RCC 7860 (cell line): ENCODE measurements around the gene RFPL3.
"Not testable (repeated sequence)": the region's sequence is repeated elsewhere in the genome, so short reads cannot be mapped to it uniquely, and the experiment has no call there.

Experiments used
- DNase-seq: peaks from one replicate; pipeline ENCODE4 v3.0.0-alpha.2; 2015; ENCODE audit warnings: low spot score
- FAIRE-seq: peaks from 2 replicates; lab custom pipeline; 2012; peaks lifted over from hg19 to GRCh38; lab: Jason Lieb, UNC

RFPL3 gene

DNA sequence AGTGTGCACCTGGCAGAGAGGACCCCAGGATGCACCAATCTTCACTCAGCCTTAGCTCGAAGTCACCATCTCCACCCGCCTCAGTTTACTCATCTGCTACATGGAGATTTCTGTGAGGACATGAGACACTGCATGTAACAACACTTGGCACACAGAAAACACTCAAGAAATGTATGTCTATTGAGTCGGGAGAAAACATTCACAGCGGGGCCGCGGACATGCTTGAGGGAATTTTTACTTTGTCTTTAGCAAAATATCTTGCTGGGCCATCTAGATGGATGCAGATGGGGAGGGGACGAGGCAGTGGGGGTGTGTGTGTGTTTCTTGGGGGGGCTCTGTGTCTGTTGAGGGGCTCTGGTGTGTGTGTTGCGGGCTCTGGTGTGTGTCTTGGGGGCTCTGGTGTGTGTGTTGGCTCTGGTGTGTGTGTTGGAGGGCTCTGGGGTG lies 28.4 kb upstream of the RFPL3 start:
- DNase-seq (no peak), FAIRE-seq (no peak)

DNA sequence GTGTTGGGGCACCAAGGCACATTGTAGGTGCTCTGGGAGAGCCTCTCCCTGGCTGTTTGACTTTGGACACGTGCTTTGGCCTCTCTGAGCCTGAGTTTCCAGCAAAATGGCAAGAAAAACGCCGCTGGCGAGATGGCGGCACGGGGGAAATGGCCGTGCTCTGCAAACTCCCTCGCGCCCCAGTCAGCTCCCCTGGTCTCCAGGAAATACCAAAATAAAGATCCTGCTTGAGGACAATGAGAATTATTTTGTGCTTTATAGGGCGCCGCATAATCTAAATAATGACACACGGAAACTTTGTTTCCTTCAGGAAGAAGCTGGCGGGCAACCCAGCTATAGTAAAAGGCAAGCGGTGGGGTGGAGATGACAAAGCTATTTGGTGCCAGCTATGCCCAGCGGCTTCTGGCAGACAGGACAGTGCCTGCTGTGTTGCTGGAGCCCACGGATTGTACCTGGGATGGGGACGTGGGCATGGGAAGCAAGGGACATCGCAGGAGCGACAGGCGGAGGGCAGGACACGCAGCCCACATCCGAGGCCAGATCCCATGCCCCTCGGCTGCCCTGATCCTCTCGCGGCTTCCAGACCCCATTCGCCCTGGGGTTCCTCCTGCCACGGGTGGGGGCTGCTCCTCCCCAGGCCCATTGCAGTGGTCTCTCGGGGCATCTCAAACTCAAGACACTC lies 26.3 kb upstream of the RFPL3 start:
- no peak for DNase-seq
- FAIRE-seq, result no peak

DNA sequence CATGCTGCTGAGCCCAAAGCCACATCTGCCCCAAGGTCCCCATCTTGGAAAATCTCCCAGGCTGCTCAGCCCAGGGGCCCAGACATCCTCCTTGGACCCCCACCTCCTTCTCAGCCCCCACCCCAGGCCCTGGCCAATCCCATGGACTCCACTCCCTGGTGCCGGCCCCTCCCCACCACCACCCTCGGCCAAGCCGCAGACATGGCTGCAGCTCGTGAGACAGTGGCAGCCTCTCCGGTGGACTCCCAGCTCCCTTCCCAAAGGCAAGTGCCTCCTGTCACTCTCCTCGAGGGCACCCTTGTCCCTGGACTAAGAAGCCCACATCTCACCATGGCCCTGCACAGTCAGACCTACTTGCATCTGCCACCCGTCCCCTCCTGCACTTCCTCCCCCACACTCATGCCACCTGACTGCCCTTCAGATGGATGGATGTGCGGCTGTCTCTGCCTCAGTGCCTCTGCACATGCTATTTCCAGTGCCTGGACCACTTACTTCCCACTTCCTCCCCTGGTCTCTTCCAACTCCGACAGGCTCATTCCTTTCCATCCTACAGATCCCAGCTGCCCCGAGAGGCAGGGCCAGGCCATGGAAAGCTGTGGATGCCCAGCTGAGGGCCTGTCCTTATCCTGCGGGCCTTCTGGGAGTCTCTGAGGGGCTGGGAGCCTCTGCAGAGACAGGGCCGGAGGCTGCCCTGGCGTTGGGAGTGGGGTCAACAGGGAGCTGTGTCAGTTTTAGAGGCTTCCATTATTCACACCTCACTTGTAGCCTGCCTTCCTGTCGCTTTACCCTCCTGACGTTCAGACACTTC lies 25.5 kb upstream of the RFPL3 start:
- DNase-seq (no peak), FAIRE-seq (no peak)

DNA sequence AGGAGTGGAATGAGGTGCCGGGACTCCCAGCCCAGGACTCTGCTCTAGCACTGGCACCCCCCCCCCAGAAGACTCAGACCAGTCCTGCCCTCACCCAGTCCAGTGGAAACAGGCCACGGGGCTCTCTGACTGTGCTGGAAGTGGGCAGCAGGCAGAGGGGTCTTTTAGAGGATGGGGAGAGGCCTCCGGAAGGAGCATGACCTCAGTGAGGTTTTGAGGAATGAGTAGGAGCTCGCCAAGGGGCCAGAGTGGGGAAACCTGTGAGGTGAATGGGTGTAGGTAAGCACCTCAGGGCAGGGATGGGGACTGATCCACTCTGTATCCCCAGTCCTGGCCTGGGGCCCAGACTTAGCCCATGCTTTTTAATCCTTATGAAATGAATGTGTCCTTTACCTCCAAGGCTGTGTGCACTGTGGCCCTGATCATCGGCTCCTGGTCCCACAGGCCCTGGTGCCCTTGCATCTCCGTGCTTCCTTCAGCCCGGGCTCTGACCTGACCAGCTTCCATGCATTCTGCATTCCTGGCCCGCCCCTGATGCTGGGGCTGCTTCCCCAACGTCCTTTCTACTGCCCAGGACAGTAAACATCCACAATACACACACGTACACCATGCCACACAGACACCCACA lies 24.4 kb upstream of the RFPL3 start:
- no peak for FAIRE-seq
- no peak for DNase-seq

DNA sequence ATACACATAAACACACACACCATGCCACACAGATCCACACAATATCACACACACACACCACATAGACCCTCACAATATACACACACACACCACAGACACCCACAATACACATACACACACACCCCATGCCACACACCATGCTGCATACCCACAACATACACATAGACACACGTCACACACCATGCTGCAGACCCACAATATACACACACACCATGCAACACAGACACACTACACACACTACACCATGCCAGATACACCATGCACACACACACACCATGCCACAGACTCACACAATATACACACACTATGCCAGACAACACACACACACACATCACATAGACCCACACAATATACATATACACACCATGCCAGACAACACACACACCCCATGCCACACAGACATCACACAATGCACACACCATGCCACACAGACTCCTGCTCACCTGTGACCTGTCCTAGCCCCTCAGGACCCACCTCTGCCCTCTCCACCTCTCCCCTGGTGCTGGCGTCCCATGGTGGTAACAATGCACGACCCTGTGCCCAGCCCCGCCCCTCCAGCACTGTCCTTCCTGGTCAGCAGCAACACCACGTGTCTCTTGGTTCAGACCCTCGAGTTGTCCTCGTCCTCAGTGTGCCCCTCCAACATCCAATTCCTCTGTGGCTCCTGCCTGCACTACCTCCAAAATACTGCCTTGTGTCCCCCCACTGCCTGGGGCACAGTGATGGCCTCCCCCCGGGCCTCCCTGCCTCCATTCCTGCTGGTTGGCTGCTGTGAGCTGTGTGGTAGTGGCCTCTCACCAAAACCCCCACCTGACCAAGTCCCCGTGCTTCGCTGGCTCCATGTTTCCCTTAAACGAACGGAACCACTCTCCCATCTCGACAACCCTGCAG lies 23.7 kb upstream of the RFPL3 start:
- DNase-seq (no peak), FAIRE-seq (no peak)

DNA sequence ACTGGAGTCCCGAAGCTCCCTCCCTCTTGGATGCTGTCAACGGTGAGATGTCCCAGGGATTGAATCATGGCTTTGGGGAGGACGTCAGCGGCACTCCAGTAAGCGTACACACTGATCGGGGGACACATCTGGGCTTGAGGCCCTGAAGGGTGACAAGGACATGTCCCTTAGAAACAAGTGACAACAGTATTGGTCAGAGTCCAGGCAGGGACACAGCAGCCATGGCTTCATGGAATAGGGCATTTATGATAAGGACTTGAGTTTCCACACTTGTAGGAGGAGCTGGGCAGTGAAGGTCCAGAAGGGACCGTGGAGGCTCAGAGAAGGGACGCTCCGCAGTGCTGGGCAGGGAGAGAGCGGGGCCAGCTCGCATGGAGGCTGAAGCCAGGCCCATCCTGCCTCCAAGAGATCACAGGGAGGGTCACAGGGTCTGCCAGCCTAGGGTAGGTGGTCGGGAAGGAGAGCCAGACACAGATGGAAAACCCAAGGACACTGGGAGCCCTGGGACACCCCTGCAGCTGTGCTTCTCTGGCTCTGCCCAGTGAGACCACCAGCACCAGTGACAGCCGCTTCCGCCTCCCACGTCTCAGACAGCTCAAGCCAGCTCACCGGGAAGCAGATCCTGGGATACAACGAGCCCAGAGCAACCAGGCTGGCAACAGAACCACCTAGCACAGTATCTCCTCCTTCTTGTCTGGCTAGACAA lies 22.9 kb upstream of the RFPL3 start:
- no peak for FAIRE-seq
- no peak for DNase-seq

DNA sequence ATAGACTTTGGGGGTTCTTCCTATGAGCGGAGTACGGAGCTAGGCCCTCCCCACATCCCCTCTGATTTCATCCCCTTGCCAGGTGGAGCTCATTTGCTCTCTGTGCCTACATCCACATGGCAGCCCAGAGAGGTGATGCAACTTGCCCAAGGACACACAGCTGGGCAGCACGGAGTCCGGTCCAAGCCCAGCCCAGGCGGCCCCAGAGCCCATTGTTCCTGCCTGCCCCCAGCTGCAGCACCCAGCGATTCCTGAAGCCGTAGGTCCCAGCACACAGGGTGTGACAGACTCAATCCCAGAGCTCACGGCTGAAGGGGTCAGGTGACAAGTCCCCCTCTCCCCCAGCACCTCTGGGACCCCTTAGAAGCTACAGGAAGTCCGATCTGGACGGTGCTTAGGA lies 22.2 kb upstream of the RFPL3 start:
- no peak for DNase-seq
- FAIRE-seq, result no peak

DNA sequence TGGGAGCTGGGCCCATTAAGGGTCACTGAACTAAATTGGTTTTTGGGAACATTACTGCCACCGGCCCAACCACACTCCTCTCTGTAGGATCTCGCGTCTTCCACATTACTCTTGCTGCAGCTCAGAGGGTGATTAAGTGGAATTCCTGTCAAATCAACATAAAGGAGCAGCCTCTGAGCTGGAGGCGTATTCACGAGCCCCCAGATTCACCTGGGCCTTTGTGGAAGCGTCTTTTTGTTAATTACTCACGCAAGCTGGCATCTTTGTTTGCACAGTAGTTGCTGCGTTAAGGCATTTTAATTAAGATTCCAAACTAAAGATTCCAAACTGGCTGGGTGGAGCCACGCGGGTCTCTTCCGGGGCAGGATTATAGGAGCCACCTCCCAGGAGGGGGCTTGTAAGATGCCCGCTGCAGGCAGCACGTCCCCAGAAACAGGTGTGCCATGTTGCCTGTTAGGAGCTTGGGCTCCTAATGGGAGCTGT lies 21.5 kb upstream of the RFPL3 start:
- DNase-seq (no peak), FAIRE-seq (no peak)

DNA sequence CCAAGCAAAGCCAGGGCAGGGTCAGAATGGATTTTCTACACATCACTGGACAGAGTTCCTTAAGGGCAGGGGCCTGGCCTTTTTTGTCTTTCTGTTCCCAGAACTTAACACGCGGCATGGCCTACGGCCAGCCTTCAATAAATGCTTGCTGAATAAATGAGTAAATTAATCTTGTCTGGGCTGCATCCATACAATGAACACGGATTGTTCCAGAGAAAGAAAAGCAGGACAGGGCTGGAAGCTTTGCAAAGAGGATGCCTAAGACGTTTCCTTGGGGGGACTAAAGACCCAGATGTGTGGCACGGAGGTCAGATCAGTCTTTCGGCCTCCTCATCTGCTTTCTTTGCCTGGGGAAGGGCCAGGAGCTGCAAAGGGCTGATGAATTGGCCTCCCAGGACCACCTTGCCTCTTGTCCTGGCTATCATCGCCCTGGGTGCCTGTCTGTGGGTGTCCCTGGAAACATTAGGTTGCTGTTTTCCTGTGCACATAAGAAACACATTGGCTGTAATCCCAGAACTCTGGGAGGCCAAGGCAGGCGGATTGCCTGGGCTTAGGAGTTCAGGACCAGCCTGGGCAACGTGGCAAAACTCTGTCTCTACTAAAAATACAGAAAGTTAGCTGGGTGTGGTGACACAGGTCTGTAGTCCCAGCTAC lies 20.8 kb upstream of the RFPL3 start:
- no peak for FAIRE-seq
- DNase-seq, result no peak

DNA sequence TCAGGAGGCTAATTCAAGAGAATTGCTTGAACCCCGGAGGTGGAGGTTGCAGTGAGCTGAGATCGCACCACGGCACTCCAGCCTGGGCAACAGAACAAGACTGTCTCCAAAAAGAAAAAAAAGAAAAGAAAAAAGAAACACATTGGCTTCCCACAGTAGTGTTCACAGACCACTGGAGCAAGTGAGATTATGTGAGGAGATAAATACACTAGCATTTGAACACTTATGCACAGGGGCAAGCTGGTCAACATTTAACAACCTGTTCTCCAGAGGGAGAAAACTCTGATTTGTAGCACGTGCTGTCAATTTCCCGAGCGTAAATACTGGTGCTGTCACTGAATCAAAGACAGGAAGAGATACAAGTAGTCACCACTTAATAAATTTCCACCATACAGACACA lies 20.2 kb upstream of the RFPL3 start:
- FAIRE-seq, DNase-seq: not testable (repeated sequence)

DNA sequence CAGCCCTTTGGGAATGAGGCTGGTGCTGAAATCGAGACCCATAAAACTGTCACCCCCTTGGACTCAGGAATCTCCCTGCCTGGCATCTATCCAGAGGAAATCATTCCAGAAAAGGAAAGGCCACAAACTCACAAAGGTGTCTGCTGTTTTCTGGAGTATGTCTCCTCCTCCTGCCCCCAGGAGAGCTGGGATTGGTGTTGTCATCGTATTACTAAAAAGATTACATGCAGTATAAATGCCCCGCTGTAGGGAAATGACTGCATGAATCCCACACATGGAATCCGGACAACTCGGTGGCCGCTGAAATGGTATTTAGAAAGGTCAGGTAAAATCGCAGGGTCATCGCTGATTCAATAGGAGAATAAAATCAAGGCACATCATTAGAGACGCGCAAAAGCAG lies 18.9 kb upstream of the RFPL3 start:
- DNase-seq (no peak), FAIRE-seq (no peak)

DNA sequence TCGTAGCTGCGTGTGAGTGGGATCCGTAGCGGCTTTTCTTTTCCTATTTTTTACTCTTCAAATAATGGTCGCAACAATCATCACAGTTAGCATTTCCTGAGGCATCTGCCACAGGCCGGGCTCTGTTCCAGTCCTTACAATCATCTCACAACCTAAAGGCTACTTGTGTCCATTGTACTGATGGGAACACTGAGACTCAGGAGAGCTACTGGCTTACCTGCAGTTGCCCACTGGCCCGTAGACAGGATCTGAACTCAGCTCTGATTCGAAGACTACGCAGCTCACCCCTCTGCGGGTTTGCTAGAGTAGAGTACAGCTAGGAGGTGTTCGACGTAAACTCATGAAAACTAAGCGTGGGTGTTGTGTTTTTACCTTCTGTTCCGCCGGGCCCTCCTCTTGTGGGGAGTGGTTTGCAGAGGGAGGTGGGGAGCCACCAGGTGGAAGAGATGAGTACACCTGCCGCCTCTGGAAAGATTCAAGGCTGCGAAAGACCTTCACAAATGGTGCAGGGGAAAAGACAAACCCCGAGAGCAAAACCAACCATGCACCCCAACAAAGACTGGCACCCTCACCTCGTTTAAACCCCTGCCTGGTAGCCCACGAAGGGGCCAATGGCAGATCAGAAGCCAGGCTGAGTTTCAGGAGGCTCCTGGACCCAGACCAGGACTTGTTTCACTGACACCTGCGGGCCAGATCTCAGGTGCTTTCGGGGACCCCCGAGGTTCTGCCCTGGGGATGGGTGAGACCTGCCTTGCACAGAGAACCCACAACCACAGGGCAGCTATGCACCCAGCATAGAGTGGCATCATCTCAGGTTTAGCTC lies 18.3 kb upstream of the RFPL3 start:
- no peak for FAIRE-seq
- DNase-seq, result no peak

DNA sequence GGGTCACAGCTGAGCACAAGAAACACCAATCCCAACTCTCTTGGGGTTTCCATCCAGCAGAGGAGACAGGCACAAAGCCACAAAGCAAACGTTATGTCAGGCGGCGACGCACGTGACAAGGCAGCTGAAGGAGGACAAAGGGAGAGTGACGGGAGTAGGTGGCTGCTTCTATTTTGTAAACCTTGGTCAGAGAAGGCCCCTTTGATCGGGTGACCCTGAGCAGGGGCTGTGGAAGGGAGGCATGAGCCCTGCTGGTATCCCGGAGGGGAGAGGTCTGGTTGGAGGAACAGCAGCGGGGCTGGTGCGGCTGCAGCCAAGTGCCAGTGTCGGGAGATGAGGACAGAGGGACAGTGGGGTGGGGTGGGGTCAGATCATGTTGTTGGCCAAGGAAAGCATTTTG lies 17.3 kb upstream of the RFPL3 start:
- no peak for DNase-seq

DNA sequence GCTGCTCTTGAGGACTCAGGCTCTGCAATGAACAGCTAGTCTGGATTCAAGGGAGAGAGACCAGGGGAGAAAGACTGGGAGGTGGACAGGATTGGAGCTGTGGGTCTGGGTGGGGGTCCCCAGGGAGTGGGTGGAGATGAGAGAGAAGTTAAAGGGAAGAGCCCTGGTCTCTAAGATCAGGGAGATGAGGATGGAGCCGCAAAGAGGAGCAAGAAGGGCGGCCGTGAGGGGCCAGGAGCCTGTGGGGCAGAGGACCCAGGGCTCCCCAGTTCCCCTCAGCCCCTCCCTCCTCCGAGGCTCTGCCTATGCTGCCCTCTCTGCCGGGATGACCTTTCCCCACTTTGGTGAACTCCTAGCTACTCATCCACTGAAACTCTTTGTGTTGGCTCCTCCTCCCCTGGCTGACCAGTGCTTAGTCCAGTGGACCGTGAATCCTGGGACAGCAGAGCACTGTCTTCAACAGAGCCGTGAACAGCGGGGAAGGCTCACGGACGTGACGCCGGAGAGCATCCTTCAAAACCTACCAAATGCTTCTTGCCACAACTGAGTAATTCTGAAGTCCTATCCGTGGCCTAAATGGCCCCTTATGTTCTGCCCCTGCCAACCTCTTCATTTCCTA lies 16.4 kb upstream of the RFPL3 start:
- DNase-seq (peak; percentile 58), FAIRE-seq (peak; percentile 81)

More for the DNA sequence above, 17.3 kb upstream of the RFPL3 start:
- no peak for FAIRE-seq

DNA sequence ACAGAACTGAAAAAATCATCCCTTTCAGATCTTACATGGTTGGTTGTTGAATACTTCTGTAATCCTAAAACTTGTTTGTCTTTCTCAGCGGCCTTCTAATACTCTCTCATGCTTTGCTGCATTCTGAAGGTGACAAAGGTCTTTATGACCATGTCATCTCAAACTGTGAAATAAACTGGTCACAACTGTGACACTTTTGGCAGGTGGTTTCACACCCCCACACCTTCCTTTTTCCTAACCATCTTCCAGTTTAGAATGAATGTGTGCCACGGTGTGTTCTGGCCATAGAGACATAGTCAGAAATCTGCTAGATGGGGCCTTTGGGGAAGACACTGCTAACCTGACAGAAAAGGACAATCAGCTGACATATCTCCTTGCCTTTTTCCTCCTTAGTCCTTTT lies 14.7 kb upstream of the RFPL3 start:
- DNase-seq (no peak), FAIRE-seq (no peak)

DNA sequence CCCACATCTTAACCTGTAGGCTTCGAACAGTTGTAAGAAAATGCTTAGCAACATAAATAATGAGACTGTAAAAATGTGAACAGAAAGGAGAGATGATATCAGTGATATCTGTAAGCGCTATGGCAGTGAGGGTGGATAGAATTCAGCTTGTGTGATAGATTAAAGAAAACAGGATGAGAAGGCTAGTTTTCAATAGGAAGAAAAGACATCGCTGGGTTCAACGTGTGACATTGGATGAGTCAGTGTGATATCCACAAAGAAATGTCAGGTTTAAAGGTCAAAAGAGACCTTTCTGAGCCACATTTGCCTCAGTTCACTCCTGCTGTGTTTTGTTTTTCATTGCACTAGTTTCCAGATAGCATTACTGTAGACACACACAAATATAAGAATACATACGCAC lies 13.7 kb upstream of the RFPL3 start:
- DNase-seq, result no peak
- no peak for FAIRE-seq

DNA sequence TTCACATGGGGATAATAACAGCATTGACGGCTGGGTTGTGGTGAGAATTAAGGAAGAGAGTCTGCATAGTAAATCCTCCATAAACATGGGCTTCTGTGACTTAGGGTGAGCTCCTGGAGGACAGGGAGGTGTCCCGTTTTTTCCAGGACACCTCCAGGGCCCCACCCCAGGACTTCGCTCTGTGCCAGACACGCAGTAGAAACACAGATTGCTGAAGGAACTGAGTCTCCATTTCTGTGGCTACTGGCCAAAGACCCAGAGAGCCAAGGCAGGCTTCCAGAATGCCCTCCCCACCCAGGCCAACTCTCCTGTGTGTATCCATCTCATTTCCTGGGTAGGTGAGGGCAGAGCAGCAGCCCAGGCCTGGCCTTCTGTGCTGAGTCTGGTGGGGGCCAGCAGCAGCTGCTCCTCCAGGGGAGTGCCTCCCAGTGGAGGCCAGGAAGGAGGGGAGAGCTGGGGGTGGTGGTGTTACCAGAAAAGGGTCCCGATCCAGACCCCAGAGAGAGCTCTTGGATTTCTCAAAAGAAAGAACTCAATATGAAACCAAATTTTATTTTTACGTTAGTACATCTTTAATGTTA lies 9.5 kb upstream of the RFPL3 start:
- DNase-seq (no peak), FAIRE-seq (no peak)

DNA sequence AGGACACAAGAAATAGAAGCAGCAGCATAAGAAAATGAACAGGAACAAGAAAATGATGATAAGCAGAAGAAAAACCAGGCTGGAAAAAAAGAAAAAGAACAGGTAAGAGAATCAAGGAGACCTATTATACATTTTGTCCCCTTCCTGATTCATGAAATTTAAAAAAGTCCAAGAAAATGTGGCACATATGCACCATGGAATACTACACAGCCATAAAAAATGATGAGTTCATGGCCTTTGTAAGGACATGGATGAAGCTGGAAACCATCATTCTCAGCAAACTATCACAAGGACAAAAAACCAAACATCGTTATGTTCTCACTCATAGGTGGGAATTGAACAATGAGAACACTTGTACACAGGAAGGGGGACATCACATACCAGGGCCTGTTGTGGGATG lies 5.8 kb upstream of the RFPL3 start:
- FAIRE-seq, DNase-seq: not testable (repeated sequence)
